Stimulated activated CD8-positive, alpha-beta memory T cell treated with anti-CD3 and anti-CD28 coated beads, Interleukin-15, amount 100 ng/mL, for 4 hours (primary cell): ENCODE results near the gene GRM7.

Experiments used
- DNase-seq, 2 donors: peaks; one replicate each; pipeline ENCODE4 v3.0.0-alpha.2; 2020; ENCODE audit warnings: low read depth in 2 of 2

Gene GRM7

GRCh38 chr3:7720649-7721297 lies 859.9 kb downstream of the GRM7 start:
- no peak for DNase-seq

DNA sequence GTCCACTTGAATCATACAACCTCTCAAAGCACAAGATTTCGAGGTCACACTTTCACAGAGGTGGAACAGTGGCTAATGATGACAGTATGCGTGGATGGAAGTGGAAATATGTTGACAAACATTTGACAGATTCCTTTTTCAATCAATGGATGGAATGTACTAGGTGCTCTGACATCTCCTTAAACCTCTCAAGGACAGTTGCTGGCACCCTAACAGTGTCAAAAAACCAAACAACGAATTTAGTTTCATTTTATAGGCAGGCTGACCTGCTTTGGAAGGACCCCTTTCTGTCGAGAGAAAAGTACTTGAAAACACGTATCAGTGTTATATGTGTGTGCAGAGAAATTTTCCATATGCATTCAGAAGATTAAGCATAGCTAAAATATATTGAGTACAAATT lies 861.0 kb downstream of the GRM7 start:
- no peak for DNase-seq

DNA sequence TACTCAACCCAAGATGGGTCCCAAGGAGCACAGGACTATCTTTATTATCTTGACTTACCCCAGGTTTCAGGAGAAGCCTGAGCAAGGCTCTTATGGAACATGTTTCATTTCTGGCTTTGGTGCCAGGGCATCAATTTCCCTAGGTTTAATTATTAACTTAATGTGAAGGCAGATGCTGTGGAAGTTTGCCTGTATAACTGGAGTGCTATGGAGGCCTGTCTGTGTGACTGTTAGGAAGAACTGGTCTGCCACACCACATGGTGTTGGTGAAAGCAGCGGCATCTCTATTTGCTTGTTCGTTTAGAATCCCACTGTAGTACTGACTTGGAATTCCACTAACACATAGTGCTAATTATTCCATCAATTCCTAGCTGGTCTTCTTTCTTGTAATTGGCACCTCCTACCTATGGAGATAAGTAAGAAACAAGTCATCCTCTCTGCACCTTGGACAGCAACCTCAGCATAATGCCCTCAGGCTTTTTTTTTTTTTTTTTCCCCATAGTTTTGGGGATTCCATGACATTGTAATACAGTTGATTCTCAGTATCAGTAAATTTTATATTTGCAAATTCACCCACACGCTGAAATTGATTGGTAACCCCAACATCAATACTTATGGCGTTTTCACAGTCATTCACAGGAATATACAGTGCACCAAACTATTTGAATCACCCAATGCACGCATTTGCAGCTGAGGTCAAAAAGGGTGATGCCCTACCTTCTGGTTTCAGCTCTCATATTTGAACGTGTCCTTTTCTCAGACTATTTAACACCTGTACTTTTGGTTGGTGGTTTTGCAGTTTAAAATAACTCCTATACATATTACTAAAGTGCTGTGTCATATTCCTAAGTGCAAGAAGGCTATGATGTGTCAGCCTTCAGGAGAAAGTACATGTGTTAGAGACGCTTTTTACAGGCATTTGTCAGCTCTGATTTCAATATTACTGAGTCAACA lies 867.9 kb downstream of the GRM7 start:
- no peak for DNase-seq

DNA sequence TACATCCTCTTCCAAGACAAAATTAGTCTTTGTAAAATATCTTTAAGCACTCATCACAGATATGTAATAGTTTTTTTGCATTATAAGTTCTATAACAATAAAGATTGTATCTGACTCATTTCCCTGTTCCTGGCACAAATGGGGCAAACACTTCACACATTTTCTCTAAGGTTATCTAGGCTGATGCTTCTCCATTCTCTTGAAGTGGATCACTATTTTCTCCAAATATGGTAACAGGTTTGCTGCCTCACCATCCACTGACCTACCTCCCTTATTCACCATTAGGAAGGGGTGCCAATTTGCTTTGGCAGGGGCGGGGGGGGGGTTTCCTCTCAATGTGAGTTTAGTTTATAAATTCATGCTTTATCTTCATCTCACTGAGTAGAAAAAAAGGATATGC lies 873.0 kb downstream of the GRM7 start:
- DNase-seq, result no peak

DNA sequence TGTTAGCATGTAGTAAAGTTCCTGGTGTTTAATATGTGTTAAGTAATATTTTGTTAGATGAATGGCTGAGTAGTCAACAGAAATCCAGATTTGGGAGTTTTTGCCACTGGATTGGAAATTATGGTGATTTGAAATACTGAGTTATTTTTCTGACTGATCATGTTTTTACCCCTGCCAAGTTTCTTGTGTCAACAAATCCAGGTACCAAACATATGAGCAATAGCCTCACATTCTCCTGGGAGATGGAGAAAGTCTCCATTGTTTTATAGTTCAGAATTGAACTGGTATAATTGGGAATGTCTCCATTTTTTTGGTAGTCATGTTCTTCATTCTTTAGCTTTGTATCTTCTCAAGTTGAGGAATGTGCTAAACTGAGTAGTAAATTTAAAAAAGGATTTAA lies 873.5 kb downstream of the GRM7 start:
- DNase-seq, result no peak

DNA sequence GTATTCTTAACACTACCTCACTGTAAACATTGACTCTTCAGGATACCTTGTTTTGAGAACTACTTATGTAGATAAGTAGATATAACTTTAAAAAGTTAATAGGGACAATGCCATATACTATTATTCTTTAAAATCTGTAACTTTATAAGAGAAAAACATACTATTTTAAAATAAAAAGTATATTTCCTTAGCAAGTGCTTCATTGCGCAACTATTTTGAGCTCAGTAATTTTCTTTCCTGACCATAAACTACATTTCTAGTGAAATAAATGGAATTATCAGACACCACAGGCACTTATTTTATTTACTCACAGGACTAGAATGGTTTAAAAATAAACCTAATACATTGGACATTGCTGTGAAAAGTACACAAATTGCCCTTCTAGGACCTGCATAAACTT lies 876.3 kb downstream of the GRM7 start:
- no peak for DNase-seq

DNA sequence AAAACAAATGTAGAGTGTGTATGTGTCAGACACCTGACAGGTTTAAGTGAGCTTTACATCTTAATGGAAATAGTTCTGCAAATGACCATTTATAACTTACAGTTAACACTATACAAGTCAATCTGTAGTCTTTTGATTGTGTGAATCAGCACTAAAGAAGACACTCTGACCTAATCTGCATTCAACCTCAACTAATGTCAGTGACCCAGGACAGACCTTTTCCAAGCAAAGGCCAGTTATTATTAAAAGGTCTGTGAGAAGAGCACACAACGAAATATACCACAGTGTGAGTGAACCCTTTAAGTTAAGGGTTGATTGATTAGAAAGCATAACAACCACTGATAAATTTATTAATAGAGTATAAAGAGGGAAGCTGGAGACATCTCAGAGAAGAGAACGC lies 878.8 kb downstream of the GRM7 start:
- DNase-seq, result no peak

DNA sequence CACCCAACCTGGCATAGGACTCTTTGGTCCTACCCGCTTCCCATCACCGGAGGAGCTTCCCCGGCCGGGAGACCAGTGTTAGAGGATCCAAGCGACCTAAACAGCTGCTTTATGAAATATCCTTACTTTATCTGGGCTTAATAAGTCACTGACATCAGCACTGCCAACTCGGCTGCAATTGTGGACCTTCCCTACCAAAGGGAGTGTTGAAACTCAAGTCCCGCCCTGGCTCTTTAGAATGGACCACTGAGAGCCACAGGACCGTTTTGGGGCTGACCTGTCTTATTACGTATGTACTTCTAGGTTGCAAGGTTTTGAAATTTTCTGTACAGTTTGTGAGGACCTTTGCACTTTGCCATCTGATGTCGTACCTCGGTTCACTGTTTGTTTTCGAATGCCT lies 879.5 kb downstream of the GRM7 start:
- no peak for DNase-seq

DNA sequence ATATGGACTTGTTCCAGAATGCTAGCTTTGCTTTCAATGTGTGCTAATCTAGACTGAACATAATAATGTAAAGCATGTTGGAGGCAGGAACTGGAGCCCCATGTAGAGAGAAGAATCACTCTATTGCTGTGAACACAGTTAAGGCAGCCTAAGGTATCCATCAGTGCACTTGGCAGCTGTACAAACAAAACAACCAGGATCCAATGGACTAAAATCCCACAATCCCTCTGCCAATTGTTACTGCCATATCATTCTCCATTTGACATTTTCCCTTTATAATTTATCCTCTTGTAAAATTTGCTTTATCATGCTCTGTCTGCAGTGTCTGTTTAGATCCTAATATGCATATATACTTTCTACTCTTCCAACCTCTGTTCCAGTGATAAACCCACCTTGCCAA lies 883.9 kb downstream of the GRM7 start:
- no peak for DNase-seq

- DNase-seq, result no peak
Measured at GRCh38 chr3:7745711-7746110, 884.8 kb downstream of the GRM7 start.

GRCh38 chr3:7749931-7750695 lies 889.2 kb downstream of the GRM7 start:
- no peak for DNase-seq

GRCh38 chr3:7752005-7752404 lies 891.1 kb downstream of the GRM7 start:
- no peak for DNase-seq

DNA sequence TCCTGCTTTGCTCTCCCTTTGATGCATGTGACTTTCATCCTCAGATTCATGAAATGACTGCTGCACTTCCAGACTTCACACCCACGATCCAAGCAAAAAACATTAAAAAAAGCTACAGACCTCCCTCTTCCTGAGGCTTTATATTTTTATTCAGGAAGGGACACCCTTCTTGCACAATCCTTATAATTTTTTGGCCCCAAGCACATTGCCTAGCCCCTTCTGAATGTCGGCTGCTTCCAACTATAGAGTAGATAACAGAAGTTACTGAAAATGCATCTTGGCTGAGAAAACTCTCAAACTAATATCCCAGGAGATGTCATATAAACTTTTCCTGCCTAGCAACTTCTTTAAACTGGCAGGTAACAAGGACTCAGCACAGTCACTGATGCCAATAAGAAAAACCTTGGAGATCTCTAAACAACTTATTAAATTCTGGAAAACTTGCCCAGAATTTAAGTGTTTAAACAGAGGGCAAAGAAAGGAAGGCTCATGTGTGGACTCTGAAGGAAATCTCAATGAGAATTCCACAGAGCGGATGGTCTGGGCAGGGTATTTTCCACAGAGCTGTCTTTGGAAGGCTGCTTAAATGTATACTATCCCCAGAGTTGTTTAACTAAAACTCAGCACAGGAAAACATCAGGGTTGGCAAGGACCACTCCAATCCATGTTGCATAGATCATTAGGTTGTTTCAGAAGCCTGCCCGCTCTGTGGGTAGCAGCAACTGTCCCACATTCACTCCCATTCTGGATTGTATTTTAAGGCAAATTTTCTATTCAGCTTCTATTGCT lies 893.9 kb downstream of the GRM7 start:
- no peak for DNase-seq

DNA sequence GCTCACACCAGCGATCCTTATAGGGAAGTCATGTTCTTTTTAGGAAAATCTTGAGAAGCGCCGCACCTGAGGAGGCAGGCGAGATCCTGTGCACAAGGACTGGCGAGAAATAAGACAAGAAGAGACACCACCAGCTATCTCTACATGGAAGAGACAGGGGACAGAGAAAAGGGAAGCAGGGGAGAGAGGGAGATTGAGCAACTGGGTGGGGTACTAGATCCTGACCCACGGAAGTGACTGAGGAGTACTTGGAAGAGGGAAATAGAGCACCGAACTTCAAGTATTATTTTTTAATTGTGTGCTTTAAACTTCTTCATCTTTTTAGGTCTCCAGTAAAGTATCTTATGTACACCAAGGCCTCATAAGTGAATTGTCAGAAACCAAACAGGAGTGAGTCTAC lies 898.7 kb downstream of the GRM7 start:
- DNase-seq, result no peak

DNA sequence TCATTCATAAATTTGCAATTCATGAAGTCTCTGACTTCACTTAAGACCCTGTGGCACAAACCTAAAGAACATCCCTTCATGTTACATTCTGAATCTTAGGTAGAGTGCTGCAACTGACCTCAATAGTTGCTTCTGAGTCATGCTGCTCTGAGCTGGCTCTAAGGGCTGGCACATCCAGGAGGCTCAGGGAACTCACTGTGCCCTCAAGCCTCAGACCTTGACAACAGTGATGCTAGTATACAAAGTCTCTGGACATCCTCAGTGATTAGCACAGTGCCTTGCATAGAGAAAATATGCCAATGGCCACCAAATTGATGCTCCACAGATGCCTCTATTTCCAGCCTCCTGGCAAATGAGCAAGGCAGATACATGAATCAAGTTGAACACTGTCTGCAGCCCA lies 899.8 kb downstream of the GRM7 start:
- DNase-seq, result no peak

DNA sequence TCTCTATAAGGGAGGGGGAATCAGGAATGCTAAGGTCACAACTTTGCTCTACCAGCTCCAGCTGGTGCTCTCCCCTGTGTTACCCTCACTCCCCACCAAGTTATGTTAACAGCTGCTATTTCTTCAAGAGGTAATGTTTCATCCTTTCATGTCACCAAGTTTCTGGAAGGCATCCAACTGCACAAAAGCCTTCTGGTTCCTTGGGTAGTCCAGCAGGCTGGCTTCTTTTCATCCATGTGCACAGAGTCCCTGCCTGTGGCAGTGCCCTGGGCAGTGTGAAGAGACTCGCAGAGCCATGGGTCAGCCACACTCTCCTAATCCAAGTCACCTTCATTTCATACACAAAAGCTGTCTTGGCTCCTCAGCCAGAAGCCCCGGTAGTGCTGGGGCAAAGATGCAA lies 903.2 kb downstream of the GRM7 start:
- DNase-seq, result no peak

GRCh38 chr3:7766530-7766929 lies 905.6 kb downstream of the GRM7 start:
- DNase-seq, result no peak

DNA sequence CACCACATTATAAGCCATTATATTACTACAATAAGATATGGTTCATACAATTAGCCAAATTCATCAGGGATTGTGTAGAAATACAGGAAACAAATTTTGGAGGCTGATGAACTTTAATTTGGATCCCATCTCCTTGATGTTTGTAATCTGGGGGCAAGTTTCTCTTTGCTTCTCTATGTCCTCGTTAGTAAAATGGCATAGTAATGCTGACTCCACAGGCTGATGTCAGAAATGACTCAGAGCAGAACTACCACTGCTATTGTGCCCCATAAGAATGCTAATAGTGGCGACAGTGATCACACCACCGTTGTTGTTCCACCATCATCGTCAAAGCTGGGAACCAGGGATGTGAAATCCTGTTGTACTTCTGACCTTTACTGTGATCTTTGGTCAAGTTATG lies 918.4 kb downstream of the GRM7 start:
- DNase-seq, result no peak

GRCh38 chr3:7781395-7781794 lies 920.5 kb downstream of the GRM7 start:
- no peak for DNase-seq

DNA sequence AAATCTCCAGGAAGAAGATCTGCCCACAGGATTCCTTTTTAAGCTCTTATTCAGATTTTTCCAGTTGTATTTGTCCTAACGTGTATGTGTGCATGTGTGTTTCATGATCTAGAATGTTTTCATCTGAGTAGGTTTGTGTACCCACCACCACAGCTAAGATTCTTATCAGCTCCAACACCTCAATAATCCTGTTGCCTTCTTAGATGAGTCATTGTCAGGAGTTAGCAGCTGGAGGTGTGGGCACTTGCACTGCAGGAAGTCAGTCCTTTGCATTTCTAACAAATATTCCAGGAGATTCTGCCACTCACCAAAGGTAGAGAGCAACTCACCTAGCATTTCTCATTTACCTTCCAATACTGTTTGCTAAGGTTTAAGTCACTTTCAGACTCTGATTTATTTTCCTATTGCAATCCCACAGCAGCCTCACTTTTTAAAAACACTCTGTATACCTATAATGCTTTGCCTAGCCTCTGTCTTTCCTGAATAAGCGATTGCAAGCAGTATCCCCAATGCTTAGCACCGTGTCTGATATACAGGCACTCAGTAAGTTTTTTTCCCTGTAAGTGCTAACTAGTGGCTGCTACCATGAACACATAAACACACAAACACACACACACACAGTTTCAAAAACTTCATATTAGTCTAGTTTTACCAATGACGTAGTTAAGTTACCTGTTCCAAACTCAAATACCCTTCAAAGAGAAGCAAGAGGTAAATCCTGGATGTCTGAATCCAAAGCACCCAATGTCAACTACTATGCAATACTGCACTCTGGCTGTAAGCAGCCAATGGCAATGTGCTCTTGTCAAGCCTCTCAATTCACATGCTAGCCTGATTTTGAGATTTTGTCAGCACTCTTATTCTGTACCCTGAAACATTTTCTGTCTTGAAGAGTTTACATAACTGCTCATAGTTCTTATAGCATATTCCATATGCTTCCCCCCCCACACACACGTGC lies 927.2 kb downstream of the GRM7 start:
- DNase-seq, result no peak

DNA sequence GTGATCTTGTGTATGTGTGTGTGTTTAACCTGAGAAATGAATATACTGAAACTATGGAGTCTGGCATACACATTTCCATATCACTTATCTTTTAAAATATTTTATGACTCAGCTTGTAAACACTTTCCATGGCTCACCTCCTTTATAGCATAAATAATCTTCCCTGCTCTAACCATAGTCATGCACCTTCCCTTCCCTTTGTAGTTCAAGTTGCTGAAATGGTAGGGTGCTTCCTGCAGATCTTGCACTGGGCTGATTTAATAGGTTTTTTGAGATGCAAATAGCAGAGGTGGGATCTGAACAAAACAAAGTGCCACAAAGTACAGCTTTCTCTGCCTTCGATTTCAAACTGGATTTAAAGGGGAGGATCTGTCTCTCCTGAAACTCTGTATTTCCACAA lies 928.0 kb downstream of the GRM7 start:
- no peak for DNase-seq
